Measurements from ENCODE around the gene HAPSTR1. TPM values are rescaled to one million over a fixed set of nuclear protein-coding genes. Genes with fewer than 3 reads are reported as not detected.
"Not testable (repeated sequence)": the region's sequence is repeated elsewhere in the genome, so short reads cannot be mapped to it uniquely, and the experiment has no call there.

The HAPSTR1 gene
- total and polyA plus RNA-seq, 4 donors, result 14.0 to 67.5 (median 42.3) TPM

- no peak overlapping the region for H3K4me3 ChIP-seq (ENCODE audit: low read length in 2 of 2)
- H3K27me3 ChIP-seq (ENCODE audit: control insufficient read depth in 1 of 2, insufficient read depth in 2 of 2, low read length in 1 of 2), result no peaks in the 10 kb centered on the region
- H3K4me1 ChIP-seq (ENCODE audit: control insufficient read depth in 1 of 2, insufficient read depth in 2 of 2, low read length in 2 of 2), result no peaks in the 10 kb centered on the region
- intact Hi-C loops (cut with DNase I), result no loop called here
- H3K27ac ChIP-seq (ENCODE audit: low read depth in 1 of 2, low read length in 2 of 2), result no peak overlapping the region
- no peaks in the 10 kb centered on the region for H3K36me3 ChIP-seq (ENCODE audit: control insufficient read depth in 1 of 2, insufficient read depth in 2 of 2, low read length in 1 of 2)
- no peaks in the 10 kb centered on the region for H3K9me3 ChIP-seq (ENCODE audit: control insufficient read depth, low read length)
- WGBS, 2 donors, result 83 to 85% methylated on average over 11 of the region's 11 CpGs
- DNase-seq, result no peak
- ATAC-seq (ENCODE audit: low FRiP score), result no peak
Measured at GRCh38 chr16:9077091-9077809, 14.2 kb upstream of the HAPSTR1 start.

GRCh38 chr16:9078467-9079429, 12.7 kb upstream of the HAPSTR1 start:
- 63% methylated on average over 8 of the region's 8 CpGs for WGBS, 2 donors
- H3K27me3 ChIP-seq (ENCODE audit: control insufficient read depth in 1 of 2, insufficient read depth in 2 of 2, low read length in 1 of 2); H3K9me3 ChIP-seq (ENCODE audit: control insufficient read depth, low read length); H3K4me1 ChIP-seq (ENCODE audit: control insufficient read depth in 1 of 2, insufficient read depth in 2 of 2, low read length in 2 of 2); H3K36me3 ChIP-seq (ENCODE audit: control insufficient read depth in 1 of 2, insufficient read depth in 2 of 2, low read length in 1 of 2); H3K27ac ChIP-seq (ENCODE audit: low read depth in 1 of 2, low read length in 2 of 2); intact Hi-C loops (cut with DNase I); DNase-seq; H3K4me3 ChIP-seq (ENCODE audit: low read length in 2 of 2): not testable (repeated sequence)
- ATAC-seq (ENCODE audit: low FRiP score), result peak; percentile 68

- no peak for ATAC-seq (ENCODE audit: low FRiP score)
- Histone ChIP-seq H3K27me3 (ENCODE audit: control insufficient read depth in 1 of 2, insufficient read depth in 2 of 2, low read length in 1 of 2) (no peaks in the 10 kb centered on the region), H3K9me3 (ENCODE audit: control insufficient read depth, low read length) (no peaks in the 10 kb centered on the region), H3K4me3 (ENCODE audit: low read length in 2 of 2) (no peak overlapping the region), H3K4me1 (ENCODE audit: control insufficient read depth in 1 of 2, insufficient read depth in 2 of 2, low read length in 2 of 2) (no peaks in the 10 kb centered on the region), H3K36me3 (ENCODE audit: control insufficient read depth in 1 of 2, insufficient read depth in 2 of 2, low read length in 1 of 2) (no peaks in the 10 kb centered on the region), H3K27ac (ENCODE audit: low read depth in 1 of 2, low read length in 2 of 2) (no peak overlapping the region)
- DNase-seq, result no peak
- WGBS, 2 donors, result 83 to 90% methylated on average over 4 of the region's 4 CpGs
- intact Hi-C loops (cut with DNase I), result no loop called here
Measured at GRCh38 chr16:9079430-9079812, 12.0 kb upstream of the HAPSTR1 start.

GRCh38 chr16:9081158-9081557, 10.3 kb upstream of the HAPSTR1 start:
- Histone ChIP-seq H3K27ac (ENCODE audit: low read depth in 1 of 2, low read length in 2 of 2) (no peak overlapping the region), H3K4me1 (ENCODE audit: control insufficient read depth in 1 of 2, insufficient read depth in 2 of 2, low read length in 2 of 2) (no peaks in the 10 kb centered on the region), H3K9me3 (ENCODE audit: control insufficient read depth, low read length) (no peaks in the 10 kb centered on the region), H3K4me3 (ENCODE audit: low read length in 2 of 2) (no peak overlapping the region), H3K27me3 (ENCODE audit: control insufficient read depth in 1 of 2, insufficient read depth in 2 of 2, low read length in 1 of 2) (no peaks in the 10 kb centered on the region), H3K36me3 (ENCODE audit: control insufficient read depth in 1 of 2, insufficient read depth in 2 of 2, low read length in 1 of 2) (no peaks in the 10 kb centered on the region)
- ATAC-seq (ENCODE audit: low FRiP score) (no peak), DNase-seq (no peak)
- intact Hi-C loops (cut with DNase I), result no loop called here
- WGBS, 2 donors, result 63 to 64% methylated on average over 1 of the region's 1 CpG

- Histone ChIP-seq H3K36me3 (ENCODE audit: control insufficient read depth in 1 of 2, insufficient read depth in 2 of 2, low read length in 1 of 2) (no peaks in the 10 kb centered on the region), H3K4me3 (ENCODE audit: low read length in 2 of 2) (no peak overlapping the region), H3K27ac (ENCODE audit: low read depth in 1 of 2, low read length in 2 of 2) (no peak overlapping the region), H3K27me3 (ENCODE audit: control insufficient read depth in 1 of 2, insufficient read depth in 2 of 2, low read length in 1 of 2) (no peaks in the 10 kb centered on the region), H3K4me1 (ENCODE audit: control insufficient read depth in 1 of 2, insufficient read depth in 2 of 2, low read length in 2 of 2) (no peaks in the 10 kb centered on the region), H3K9me3 (ENCODE audit: control insufficient read depth, low read length) (no peaks in the 10 kb centered on the region)
- ATAC-seq (ENCODE audit: low FRiP score), result no peak
- DNase-seq, result no peak
- intact Hi-C loops (cut with DNase I), result no loop called here
- 66 to 70% methylated on average over 5 to 6 of the region's 6 CpGs for WGBS, 2 donors
Measured at GRCh38 chr16:9081843-9082242, 9.6 kb upstream of the HAPSTR1 start.

- DNase-seq, result no peak
- Histone ChIP-seq H3K27me3 (ENCODE audit: control insufficient read depth in 1 of 2, insufficient read depth in 2 of 2, low read length in 1 of 2) (no peaks in the 10 kb centered on the region), H3K36me3 (ENCODE audit: control insufficient read depth in 1 of 2, insufficient read depth in 2 of 2, low read length in 1 of 2) (no peaks in the 10 kb centered on the region), H3K4me3 (ENCODE audit: low read length in 2 of 2) (no peak overlapping the region), H3K4me1 (ENCODE audit: control insufficient read depth in 1 of 2, insufficient read depth in 2 of 2, low read length in 2 of 2) (no peaks in the 10 kb centered on the region), H3K9me3 (ENCODE audit: control insufficient read depth, low read length) (no peaks in the 10 kb centered on the region), H3K27ac (ENCODE audit: low read depth in 1 of 2, low read length in 2 of 2) (no peak overlapping the region)
- intact Hi-C loops (cut with DNase I), result no loop called here
- WGBS, 2 donors, result 84 to 88% methylated on average over 7 of the region's 7 CpGs
- no peak for ATAC-seq (ENCODE audit: low FRiP score)
Measured at GRCh38 chr16:9082422-9082821, 9.0 kb upstream of the HAPSTR1 start.

- H3K4me3 ChIP-seq (ENCODE audit: low read length in 2 of 2); DNase-seq; H3K27ac ChIP-seq (ENCODE audit: low read depth in 1 of 2, low read length in 2 of 2); H3K36me3 ChIP-seq (ENCODE audit: control insufficient read depth in 1 of 2, insufficient read depth in 2 of 2, low read length in 1 of 2); intact Hi-C loops (cut with DNase I); H3K27me3 ChIP-seq (ENCODE audit: control insufficient read depth in 1 of 2, insufficient read depth in 2 of 2, low read length in 1 of 2); ATAC-seq (ENCODE audit: low FRiP score); H3K9me3 ChIP-seq (ENCODE audit: control insufficient read depth, low read length); H3K4me1 ChIP-seq (ENCODE audit: control insufficient read depth in 1 of 2, insufficient read depth in 2 of 2, low read length in 2 of 2): not testable (repeated sequence)
- WGBS, 2 donors, result 95% methylated on average over 7 of the region's 7 CpGs
Measured at GRCh38 chr16:9087733-9088132, 3.7 kb upstream of the HAPSTR1 start.

GRCh38 chr16:9088848-9089247, 2.6 kb upstream of the HAPSTR1 start:
- Histone ChIP-seq H3K27me3 (ENCODE audit: control insufficient read depth in 1 of 2, insufficient read depth in 2 of 2, low read length in 1 of 2) (peaks cover 0 to 2% of the 10 kb centered on the region in 2 donors), H3K4me1 (ENCODE audit: control insufficient read depth in 1 of 2, insufficient read depth in 2 of 2, low read length in 2 of 2) (no peaks in the 10 kb centered on the region), H3K27ac (ENCODE audit: low read depth in 1 of 2, low read length in 2 of 2) (no peak overlapping the region), H3K9me3 (ENCODE audit: control insufficient read depth, low read length) (no peaks in the 10 kb centered on the region), H3K4me3 (ENCODE audit: low read length in 2 of 2) (no peak overlapping the region), H3K36me3 (ENCODE audit: control insufficient read depth in 1 of 2, insufficient read depth in 2 of 2, low read length in 1 of 2) (no peaks in the 10 kb centered on the region)
- DNase-seq (no peak), ATAC-seq (ENCODE audit: low FRiP score) (no peak)
- intact Hi-C loops (cut with DNase I), result no loop called here
- 90% methylated on average over 10 of the region's 10 CpGs for WGBS, 2 donors
